ENCODE measurements around the gene UNKL.
A peak's percentile ranks its signal among the peaks of the same experiment; 100 is the strongest.

The UNKL gene

DNA sequence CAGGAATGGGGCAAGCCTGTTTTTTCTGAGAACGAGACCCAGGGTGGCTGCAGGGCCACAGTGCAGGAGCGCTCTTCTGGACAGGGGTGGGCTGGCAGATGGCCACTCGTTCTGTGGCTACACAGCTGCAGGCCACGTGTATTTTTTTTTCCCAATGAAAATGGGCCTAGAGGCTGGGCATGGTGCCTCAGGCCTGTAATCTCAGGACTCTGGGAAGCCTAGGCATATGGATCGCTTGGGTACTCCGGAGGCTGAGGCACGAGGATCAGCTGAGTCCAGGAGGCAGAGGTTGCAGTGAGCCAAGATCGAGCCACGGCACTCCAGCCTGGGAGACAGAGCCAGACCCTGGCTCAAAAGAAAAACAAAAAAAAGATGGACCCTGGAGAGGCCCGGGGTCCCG, 6.8 kb downstream of the UNKL start:
- no peak for DNase-seq (ENCODE audit: low read depth in 2 of 2, low spot score in 1 of 2)

- no peak for DNase-seq (ENCODE audit: low read depth in 2 of 2, low spot score in 1 of 2)
These were observed 10.8 kb downstream of the UNKL start for GRCh38 chr16:1403733-1404132.

DNA sequence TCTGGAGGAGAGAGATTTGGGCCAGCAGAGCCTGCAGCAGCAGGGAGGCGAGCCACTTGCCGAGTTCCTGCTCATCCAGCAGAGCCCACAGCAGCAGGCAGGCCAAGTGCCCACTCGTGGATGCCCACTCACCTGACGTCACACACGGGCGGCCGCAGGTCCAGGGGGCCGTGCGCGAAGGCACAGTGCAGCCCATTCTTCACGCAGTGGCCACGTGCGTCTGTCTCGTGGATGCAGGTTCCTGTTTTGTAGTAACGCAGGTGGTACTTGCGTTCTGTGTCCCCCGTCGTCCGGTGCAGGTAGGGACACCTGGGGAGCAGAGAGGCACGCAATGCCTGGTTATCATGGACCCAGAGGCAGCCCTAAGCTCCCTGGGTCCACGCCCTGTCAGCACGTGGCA, 11.5 kb downstream of the UNKL start:
- no peak for DNase-seq (ENCODE audit: low read depth in 2 of 2, low spot score in 1 of 2)

GRCh38 chr16:1401758-1402154, 12.7 kb downstream of the UNKL start:
- no peak for DNase-seq (ENCODE audit: low read depth in 2 of 2, low spot score in 1 of 2)

DNA sequence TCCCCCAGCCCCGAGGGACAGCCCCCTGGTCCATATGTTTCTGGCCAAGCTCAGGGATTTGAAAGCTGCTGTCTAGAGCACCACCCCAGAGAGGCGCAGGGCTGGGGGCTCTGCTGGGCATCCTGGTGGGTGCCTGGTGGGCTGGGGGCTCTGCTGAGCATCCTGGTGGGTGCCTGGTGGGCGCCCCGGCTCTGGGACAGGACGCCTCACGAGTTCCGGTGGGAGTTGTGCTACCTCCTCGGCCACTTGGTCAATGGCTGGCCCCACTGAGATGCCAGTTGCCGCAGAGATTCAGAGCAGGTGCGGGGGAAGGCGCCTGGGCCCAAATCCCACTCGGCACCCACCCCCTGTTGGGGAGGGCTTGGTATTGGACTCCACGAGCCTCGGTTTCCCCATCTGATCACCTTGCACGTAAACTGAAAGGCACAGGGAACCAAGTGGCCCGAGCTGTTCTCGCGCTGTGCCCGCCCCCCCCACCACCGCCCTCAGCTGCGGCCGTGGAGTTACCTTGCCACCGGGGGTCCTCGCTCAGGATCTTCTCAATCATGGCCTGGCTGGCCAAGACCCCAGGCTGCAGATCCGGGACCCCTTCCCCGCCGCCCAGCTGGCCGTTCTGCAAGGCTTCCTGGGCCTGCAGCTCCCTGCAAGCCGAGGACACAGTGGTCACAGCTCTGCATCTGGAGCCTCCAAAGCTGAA, 13.3 kb downstream of the UNKL start:
- DNase-seq (ENCODE audit: low read depth in 2 of 2, low spot score in 1 of 2): no peak

- no peak for DNase-seq (ENCODE audit: low read depth in 2 of 2, low spot score in 1 of 2)
These were observed 15.5 kb downstream of the UNKL start for GRCh38 chr16:1398826-1399581.

GRCh38 chr16:1398351-1398750, 16.2 kb downstream of the UNKL start:
- DNase-seq (ENCODE audit: low read depth in 2 of 2, low spot score in 1 of 2): no peak

- DNase-seq (ENCODE audit: low read depth in 2 of 2, low spot score in 1 of 2): no peak
These were observed 16.7 kb downstream of the UNKL start for GRCh38 chr16:1397779-1398178.

DNA sequence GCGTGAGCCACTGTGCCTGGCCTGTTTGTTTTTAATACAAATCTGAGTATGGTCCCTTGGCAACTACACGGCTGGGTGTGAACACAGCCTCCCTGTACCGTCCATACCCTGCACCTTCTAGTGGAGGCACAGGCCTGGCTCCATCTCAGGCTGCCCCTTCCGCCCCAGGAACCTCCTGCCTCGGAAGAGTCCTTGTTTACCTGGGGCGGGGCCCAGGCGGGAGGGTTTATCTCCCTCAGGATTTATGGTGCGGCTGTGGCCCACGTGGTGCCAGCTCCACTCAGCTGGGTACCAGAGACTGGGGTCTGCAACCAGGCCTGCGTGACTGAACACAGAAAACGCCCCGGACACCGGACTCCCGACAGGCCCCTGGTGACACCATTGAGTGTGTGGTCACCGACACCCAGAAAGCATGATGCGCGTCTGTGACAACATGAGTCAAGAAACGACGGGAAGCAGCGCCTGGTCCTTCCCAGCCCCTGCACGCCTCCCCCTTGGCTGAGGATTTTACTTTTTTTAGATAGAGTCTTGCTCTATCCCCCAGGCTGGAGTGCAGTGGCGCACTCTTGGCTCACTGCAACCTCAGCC, 19.0 kb downstream of the UNKL start:
- DNase-seq (ENCODE audit: low read depth in 2 of 2, low spot score in 1 of 2): no peak

GRCh38 chr16:1394367-1394951, 20.0 kb downstream of the UNKL start:
- no peak for DNase-seq (ENCODE audit: low read depth in 2 of 2, low spot score in 1 of 2)

DNA sequence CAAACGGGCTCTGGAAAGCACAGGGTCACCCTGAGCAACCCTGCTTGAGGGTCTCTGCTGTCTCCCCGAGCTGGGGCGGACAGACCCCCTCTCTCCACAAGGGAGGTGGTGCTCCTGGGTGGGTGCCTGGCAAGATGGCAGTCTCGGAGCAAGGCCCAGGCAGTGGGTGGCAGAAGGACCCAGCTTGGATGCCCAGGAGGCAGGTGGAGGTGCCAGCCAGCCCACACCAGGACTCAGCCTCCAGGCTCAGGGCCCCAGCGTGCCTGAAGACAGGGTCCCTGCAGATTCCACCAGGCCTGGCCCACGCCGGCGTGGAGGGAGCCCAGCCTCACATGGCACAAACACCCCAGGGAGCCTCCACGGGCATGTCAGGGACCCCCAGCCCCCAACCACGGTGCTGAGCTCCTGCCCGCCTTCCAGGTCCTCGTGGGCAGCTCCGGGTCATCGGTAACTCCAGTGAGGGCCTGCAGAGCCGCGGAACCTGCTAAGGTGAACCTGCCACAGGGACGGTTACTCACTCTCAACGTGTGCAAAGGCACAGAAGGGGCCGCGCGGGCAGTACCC, 20.8 kb downstream of the UNKL start:
- DNase-seq (ENCODE audit: low read depth in 2 of 2, low spot score in 1 of 2): no peak

DNA sequence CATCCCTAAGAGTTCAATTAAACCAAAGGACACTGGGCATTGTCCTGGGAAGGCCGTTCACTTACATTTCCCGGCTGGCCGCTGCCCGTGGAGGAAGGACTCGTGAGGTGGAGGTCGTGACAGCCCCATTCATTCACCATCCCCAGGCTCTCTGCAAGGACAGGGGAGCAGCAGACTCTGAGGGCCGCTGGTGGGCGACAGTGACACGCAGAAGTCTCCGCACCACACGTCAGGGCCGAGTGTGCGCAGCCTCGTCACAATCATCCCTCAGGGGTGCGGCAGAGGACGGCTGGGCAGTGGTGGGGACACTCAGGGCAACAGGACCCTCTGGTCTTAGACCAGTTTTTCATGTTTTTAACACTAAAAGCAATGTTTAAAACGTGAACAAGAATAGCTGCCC, 21.7 kb downstream of the UNKL start:
- no peak for DNase-seq (ENCODE audit: low read depth in 2 of 2, low spot score in 1 of 2)

DNA sequence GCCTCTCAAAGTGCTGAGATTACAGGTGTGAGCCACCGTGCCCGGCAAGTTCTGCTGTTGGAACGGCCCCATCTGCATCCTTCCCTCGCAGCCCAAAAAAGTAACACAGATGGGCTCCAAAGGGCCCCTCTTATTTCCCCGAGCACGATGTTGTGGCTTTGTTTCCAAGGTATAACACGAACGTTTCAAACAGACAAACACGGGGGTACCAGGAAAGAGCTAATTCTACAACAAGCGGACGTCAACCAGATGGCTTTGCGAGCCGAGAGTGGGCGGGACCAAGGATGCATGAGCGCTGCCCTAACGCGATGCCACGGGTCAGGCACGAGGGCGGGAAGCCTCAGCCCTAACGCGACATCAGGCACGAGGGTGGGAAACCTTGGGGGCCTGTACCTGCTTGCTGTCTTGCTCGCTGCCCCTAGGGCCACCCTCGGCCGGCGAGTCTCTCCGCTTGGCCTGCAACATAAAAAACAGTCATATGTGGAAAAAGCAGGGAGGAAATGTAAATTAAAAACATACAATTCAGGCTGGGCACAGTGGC, 24.2 kb downstream of the UNKL start:
- no peak for DNase-seq (ENCODE audit: low read depth in 2 of 2, low spot score in 1 of 2)

- DNase-seq (ENCODE audit: low read depth in 2 of 2, low spot score in 1 of 2): no peak
These were observed 24.7 kb downstream of the UNKL start for GRCh38 chr16:1389762-1390161.

GRCh38 chr16:1387331-1387730, 27.2 kb downstream of the UNKL start:
- DNase-seq (ENCODE audit: low read depth in 2 of 2, low spot score in 1 of 2): no peak

- no peak for DNase-seq (ENCODE audit: low read depth in 2 of 2, low spot score in 1 of 2)
These were observed 29.3 kb downstream of the UNKL start for GRCh38 chr16:1385232-1385631.

DNA sequence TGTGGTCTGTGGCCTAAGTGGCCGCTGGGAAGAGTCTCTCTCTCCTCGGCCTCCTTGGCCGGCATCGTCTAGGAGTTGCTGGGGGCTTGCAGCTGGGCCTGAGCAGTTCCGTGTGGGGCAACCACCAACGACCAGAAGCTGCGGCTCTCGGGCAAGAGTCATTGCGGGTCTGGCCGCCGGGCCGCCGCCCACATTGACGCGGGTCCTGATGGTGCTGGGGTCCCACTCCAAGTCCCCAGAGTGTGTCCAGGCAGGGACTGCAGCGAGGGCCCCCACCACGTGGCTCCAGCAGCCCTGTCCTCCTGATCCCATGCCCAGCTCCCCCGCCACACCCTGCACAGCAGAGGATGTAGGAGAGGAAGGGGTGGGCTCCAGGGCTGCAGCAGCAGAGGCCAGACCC, 30.9 kb downstream of the UNKL start:
- DNase-seq (ENCODE audit: low read depth in 2 of 2, low spot score in 1 of 2): no peak

DNA sequence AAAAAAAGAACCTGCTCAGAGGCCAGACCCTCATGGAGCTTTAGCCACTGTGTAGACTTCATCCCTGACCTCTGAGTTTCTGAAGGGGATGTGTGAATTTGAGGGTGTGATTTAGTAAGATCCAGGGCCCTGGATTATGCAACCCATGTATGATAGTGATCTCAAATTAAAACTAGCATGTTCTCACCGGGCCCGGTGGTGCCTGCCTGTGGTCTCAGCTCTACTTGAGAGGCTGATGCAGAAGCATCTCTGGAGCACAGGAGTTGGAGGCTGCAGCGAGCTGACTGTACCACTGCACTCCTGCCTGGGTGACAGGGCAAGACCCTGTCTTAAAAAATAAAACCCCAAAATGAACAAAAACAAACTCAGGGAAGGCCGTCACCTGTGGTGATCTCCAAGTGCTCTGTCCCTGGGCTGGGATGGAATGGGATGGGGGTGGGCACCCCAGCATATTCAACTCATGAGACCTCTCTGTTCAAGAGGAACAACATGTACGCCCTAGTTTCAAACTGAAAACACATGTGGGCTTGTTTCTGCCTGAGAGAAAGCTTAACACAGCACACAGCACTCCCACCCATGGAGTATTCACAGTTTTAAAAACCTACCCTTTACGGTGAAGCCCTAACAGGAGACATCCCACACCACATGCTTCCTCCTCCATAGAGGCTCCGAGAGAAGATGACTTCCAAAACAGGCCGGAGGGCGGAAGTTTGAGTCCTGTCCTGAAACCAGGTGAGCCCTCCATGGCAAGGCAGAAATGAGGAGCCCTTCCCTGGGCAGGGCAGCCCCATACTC, 32.7 kb downstream of the UNKL start:
- no peak for DNase-seq (ENCODE audit: low read depth in 2 of 2, low spot score in 1 of 2)

DNA sequence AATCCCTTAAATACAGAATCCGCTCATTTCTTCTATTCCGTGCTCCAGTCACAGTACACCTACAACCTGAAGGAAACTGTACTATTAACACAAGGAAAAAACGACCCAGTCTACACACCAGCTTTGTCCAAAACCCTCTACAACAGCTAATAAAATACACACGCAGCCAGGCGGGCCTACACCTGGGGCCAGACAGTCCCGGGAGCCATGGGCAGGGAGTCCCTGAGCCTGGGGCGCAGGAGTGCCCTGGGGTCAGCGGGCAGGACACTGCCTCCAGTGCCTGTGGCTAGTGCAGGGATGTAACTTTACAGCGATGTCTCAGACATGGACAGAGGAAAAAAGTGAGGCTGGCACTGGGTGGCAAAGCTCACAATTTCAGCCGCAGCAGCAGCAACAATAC, 34.3 kb downstream of the UNKL start:
- no peak for DNase-seq (ENCODE audit: low read depth in 2 of 2, low spot score in 1 of 2)

DNA sequence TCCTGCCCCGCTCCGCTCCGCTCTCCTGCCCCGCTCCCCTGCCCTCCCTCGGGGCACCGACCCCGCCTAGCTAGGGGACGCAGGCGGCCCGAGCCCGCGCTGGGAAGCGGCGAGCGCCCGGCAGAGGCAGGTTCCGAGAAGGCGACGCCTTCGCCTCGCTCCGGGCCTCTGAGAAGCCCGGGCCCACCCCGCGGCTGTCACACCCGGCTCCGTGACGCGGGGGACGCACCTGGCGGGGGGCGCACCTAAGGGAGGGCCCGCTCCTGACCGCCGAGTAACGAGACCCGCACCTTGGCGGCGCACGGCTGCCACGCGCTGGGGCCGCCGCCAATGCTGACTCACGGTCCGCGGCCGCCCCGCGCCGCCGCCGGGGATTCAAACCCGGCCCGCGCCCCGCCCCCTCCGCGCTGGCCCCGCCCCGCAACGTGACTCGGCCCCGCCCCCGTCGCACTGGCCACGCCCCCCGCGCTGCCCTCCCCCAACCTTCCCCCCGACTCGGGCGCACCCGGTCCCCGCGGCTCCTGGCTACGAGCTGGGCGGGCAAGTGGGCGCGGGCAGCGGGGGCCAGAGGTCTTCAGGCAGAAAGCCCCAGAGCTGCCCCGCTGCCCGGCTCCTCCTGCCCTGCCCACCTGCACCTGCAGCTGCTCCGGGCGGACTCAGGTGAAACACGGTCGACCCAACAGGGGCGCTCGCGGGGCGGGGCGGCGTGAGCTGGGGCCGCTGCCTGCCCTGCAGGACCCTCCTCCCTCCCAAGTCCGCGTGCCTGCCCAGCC, 35.0 kb downstream of the UNKL start:
- DNase-seq (ENCODE audit: low read depth in 2 of 2, low spot score in 1 of 2): peak; percentile 23 to 37

Data from stimulated activated CD8-positive, alpha-beta memory T cell treated with anti-CD3 and anti-CD28 coated beads, Interleukin-4, amount 100 ng/mL, for 4 hours (primary cell).